Measurements from ENCODE around the gene CNBP. TPM values are rescaled to one million over a fixed set of nuclear protein-coding genes. Genes with fewer than 3 reads are reported as not detected.

The CNBP gene
- total and polyA plus RNA-seq, 2 experiments from 2014 or later: 348 to 444 TPM

GRCh38 chr3:129173725-129174124 is 10.0 kb downstream of the CNBP start:
- Histone ChIP-seq H3K27ac (ENCODE audit: low read depth) (no peak overlapping the region), H3K4me1 (ENCODE audit: insufficient read depth) (no peaks in the 10 kb centered on the region), H3K9me2 (ENCODE audit: insufficient read depth) (no peaks in the 10 kb centered on the region), H4K20me1 (replicated peaks; ENCODE audit: insufficient read depth) (peaks cover 83% of the 10 kb centered on the region), H3K36me3 (ENCODE audit: insufficient read depth) (peaks cover 35% of the 10 kb centered on the region), H3K27me3 (ENCODE audit: insufficient read depth) (no peaks in the 10 kb centered on the region), H3F3A (replicated peaks; ENCODE audit: low read depth) (peaks cover 26% of the 10 kb centered on the region), H3K79me2 (replicated peaks; ENCODE audit: insufficient read depth) (peaks cover 95% of the 10 kb centered on the region), H2AFZ (no peak overlapping the region), H3K4me3 (no peak overlapping the region), H3K4me2 (no peak overlapping the region)
- Mint-ChIP-seq H3K4me3 (no peak overlapping the region), H3K27me3 (ENCODE audit: insufficient read depth, low read depth, poor library complexity) (peaks cover 6% of the 10 kb centered on the region), H3K27ac (no peak overlapping the region), H3K4me1 (peaks cover 3% of the 10 kb centered on the region; the same call in 1 of the 3 replicates), H3K36me3 (ENCODE audit: low read depth) (peaks cover 88% of the 10 kb centered on the region), H3K9me3 (no peaks in the 10 kb centered on the region)
- TF ChIP-seq EZH2 (IDR thresholded peaks at IDR 0.05; ENCODE audit: low read depth, unreplicated experiment) (no peak), ZNF114 (CRISPR knock-in tag; IDR thresholded peaks at IDR 0.05) (no peak), EZH2phosphoT487 (IDR thresholded peaks at IDR 0.05; ENCODE audit: unreplicated experiment) (no peak), CREB1 (CRISPR knock-in tag; IDR thresholded peaks at IDR 0.05; ENCODE audit: low read depth) (no peak), REST (IDR thresholded peaks at IDR 0.05; ENCODE audit: unreplicated experiment) (no peak), JUNB (IDR thresholded peaks at IDR 0.05; ENCODE audit: unreplicated experiment) (no peak), NANOG (IDR thresholded peaks at IDR 0.05; ENCODE audit: borderline replicate concordance) (no peak), ZNF331 (CRISPR knock-in tag; IDR thresholded peaks at IDR 0.05; ENCODE audit: low read depth) (no peak), CTCF (conservative IDR thresholded peaks at IDR 0.05; ENCODE audit: low read depth in 2 of 2) (no peak), STAT1 (IDR thresholded peaks at IDR 0.05; ENCODE audit: unreplicated experiment) (no peak), POLR2AphosphoS5 (IDR thresholded peaks at IDR 0.05; ENCODE audit: low read depth) (no peak), ZNF462 (CRISPR knock-in tag; IDR thresholded peaks at IDR 0.05) (no peak), ETS1 (IDR thresholded peaks at IDR 0.05) (no peak)
- no peak for ATAC-seq
- DNase-seq (ENCODE audit: low spot score): no peak
